ENCODE measurements around the gene SIGLEC7.

GRCh38 chr19:51127032-51127431 lies 15.1 kb upstream of the SIGLEC7 start:
- TF ChIP-seq CTCF (IDR thresholded peaks at IDR 0.05) (no peak), POLR2A (IDR thresholded peaks at IDR 0.05) (no peak)

Data from heart left ventricle (tissue), 13 donors.